ENCODE results near the gene ZNF655. TPM values are rescaled to one million over a fixed set of nuclear protein-coding genes. Genes with fewer than 3 reads are reported as not detected.

The ZNF655 gene
- total RNA-seq, 1 experiment from 2014 or later, result 40.4 TPM

DNA sequence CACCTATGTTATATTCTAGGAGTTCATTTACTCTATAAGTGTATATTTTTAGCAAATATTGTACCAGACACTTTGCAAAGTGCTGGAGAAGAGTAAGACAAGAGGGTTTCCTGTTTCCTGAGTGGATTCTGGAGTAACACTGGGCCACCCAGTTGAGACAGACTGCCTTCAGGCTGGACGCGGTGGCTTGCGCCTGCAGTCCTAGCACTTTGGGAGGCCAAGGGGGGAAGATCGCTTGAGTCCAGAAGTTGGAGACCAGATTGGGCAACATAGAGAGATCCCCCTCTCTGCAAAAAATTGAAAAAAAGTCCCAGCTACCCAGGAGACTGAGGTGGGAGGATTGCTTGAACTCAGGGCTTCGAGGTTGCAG, 57.5 kb downstream of the ZNF655 start:
- H3K27ac Mint-ChIP-seq, result no peak overlapping the region
- DNase-seq (ENCODE audit: low spot score) (no peak), ATAC-seq (no peak; the same call in 1 of the 2 replicates)
- TF ChIP-seq ZNF423 (CRISPR knock-in tag; IDR thresholded peaks at IDR 0.05) (no peak), SMAD3 (CRISPR knock-in tag; IDR thresholded peaks at IDR 0.05; ENCODE audit: borderline replicate concordance) (no peak), ZNF232 (CRISPR knock-in tag; IDR thresholded peaks at IDR 0.05) (no peak), ERG (CRISPR knock-in tag; IDR thresholded peaks at IDR 0.05) (no peak), GTF2I (CRISPR knock-in tag; conservative IDR thresholded peaks at IDR 0.05) (no peak), NFATC4 (CRISPR knock-in tag; IDR thresholded peaks at IDR 0.05) (no peak), ZBTB43 (CRISPR knock-in tag; IDR thresholded peaks at IDR 0.05) (no peak), ATF3 (CRISPR knock-in tag; conservative IDR thresholded peaks at IDR 0.05) (no peak), EMX1 (CRISPR knock-in tag; IDR thresholded peaks at IDR 0.05) (no peak), SP1 (CRISPR knock-in tag; conservative IDR thresholded peaks at IDR 0.05) (no peak), FOXK1 (CRISPR knock-in tag; IDR thresholded peaks at IDR 0.05) (no peak), KAT7 (CRISPR knock-in tag; IDR thresholded peaks at IDR 0.05; ENCODE audit: borderline replicate concordance) (no peak), PREB (CRISPR knock-in tag; IDR thresholded peaks at IDR 0.05; ENCODE audit: borderline replicate concordance) (no peak), AFF4 (CRISPR knock-in tag; IDR thresholded peaks at IDR 0.05; ENCODE audit: borderline replicate concordance) (no peak), NR3C1 (CRISPR knock-in tag; conservative IDR thresholded peaks at IDR 0.05; ENCODE audit: low read depth) (no peak), GABPB1 (CRISPR knock-in tag; IDR thresholded peaks at IDR 0.05) (no peak), USF2 (CRISPR knock-in tag; IDR thresholded peaks at IDR 0.05) (no peak)
- TF ChIP-seq, protein P1, sequence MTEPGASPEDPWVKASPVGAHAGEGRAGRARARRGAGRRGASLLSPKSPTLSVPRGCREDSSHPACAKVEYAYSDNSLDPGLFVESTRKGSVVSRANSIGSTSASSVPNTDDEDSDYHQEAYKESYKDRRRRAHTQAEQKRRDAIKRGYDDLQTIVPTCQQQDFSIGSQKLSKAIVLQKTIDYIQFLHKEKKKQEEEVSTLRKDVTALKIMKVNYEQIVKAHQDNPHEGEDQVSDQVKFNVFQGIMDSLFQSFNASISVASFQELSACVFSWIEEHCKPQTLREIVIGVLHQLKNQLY (CRISPR knock-in tag; IDR thresholded peaks at IDR 0.05), result no peak
- TF ChIP-seq, protein P2, sequence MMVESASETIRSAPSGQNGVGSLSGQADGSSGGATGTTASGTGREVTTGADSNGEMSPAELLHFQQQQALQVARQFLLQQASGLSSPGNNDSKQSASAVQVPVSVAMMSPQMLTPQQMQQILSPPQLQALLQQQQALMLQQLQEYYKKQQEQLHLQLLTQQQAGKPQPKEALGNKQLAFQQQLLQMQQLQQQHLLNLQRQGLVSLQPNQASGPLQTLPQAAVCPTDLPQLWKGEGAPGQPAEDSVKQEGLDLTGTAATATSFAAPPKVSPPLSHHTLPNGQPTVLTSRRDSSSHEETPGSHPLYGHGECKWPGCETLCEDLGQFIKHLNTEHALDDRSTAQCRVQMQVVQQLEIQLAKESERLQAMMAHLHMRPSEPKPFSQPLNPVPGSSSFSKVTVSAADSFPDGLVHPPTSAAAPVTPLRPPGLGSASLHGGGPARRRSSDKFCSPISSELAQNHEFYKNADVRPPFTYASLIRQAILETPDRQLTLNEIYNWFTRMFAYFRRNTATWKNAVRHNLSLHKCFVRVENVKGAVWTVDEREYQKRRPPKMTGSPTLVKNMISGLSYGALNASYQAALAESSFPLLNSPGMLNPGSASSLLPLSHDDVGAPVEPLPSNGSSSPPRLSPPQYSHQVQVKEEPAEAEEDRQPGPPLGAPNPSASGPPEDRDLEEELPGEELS (CRISPR knock-in tag; IDR thresholded peaks at IDR 0.05), result no peak
- H3K27me3 Mint-ChIP-seq (ENCODE audit: low read depth), result peaks cover 14% of the 10 kb centered on the region
- H3K4me1 Mint-ChIP-seq, result peaks cover 11% of the 10 kb centered on the region
- ChIA-PET CTCF (interaction anchor here (0.7 to 2.5 kb wide), 15 partner anchors 13 to 304 kb away, joined by 3 to 33 read pairs (median 5); partner anchors contain the start of genes BUD31, PDAP1, TMEM225B and TRIM4), POLR2A (interaction anchor here (0.6 to 1.7 kb wide), 3 partner anchors 13 to 111 kb away, joined by 3 to 5 read pairs (median 4); partner anchors contain the start of genes ZKSCAN5 and ZNF655)
- no peaks in the 10 kb centered on the region; the same call in 1 of the 2 replicates for H3K9me3 Mint-ChIP-seq
- H3K36me3 Mint-ChIP-seq, result peaks cover 25% of the 10 kb centered on the region
- H3K4me3 Mint-ChIP-seq, result peak overlapping the region; percentile 95

All from WTC11 (cell line).